B cell (primary cell): ENCODE data around the gene TBL1XR1.

Experiments used
- CTCF ChIP-seq: fragments of 200-600 bp; IDR thresholded peaks from one replicate; pipeline ENCODE4 v1.8.0; 2022; ENCODE audit warnings: antibody characterized with exemption, mild to moderate bottlenecking
- EZH2 ChIP-seq: IDR thresholded peaks from 2 replicates; pipeline ENCODE4 v1.6.1; 2012; ENCODE audit warnings: borderline replicate concordance, low read depth, mild to moderate bottlenecking, moderate library complexity, low read length; ENCODE audit not compliant: insufficient read depth, poor library complexity, severe bottlenecking

- TF ChIP-seq CTCF (no peak), EZH2 (no peak)
Observed at GRCh38 chr3:177068967-177069366, 128.3 kb downstream of the TBL1XR1 start.
